ENCODE data around the gene MSMP.

DNA sequence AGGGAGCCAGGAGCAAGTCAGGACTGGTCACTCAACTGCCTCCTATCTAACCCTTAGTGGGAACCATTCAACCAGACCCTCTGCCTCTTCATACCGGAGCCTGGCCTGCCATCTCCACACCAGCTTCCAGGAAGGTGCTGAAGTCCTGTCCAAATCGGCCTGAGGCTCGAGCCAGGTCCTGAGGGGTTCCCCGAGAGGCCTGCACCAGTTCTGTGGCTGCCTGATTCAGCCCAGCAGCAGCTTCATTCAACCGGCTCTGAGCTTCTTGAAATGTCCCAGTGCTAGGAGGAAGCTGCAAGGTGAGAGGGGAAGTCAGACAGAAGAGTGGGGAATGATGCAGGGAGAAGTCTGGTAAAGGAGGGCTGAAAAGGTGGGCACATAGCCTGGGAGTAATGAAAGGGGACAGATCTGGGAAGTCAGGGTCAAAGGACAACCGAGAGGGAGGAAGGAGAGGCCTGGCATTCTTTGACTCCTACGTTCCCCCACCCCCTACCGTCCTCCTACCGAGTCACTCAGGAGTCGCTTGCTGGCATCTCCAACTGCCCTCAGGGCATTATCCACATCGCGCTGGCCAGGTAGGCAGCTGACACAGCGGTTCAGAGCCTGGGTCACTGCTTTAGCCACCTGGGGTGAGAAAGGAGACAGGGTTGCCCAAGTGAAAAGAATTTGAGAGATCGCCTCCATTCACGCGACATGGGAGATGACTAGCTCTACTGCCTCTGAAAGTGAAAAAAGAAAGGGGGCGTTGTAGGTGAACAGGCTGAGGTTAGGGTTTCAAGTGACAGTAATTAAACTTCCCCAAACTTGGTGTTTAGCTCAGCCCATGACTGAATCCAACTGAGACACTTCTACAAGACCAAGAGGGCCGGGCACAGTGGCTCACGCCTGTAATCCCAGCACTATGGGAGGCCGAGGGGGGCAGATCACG, 42.3 kb downstream of the MSMP start:
- TF ChIP-seq CTCF (IDR thresholded peaks at IDR 0.05; ENCODE audit: insufficient read depth, low read length) (no peak), REST (IDR thresholded peaks at IDR 0.05; ENCODE audit: insufficient replicate concordance, low read depth) (no peak)
